Liver (tissue), 3 donors: ENCODE data around the gene MOV10.

Source experiments
- CTCF ChIP-seq: fragments of 150-350 bp; IDR thresholded peaks from 2 replicates; pipeline ENCODE4 v1.5.1; 2017; ENCODE audit warnings: improper control_type of control experiment, low read depth, low read length; ENCODE audit not compliant: missing input control
- GABPA ChIP-seq, 2 donors: IDR thresholded peaks in 1 of 2; conservative IDR thresholded peaks in 1 of 2; 2 replicates each; pipeline ENCODE4 v1.6.1; 2016; ENCODE audit warnings: antibody characterized with exemption in 2 of 2, mild to moderate bottlenecking in 1 of 2, moderate library complexity in 1 of 2
- JUND ChIP-seq, 2 donors: IDR thresholded peaks; 2 replicates each; pipeline ENCODE4 v1.6.1; 2016; ENCODE audit warnings: antibody characterized with exemption in 2 of 2
- REST ChIP-seq: IDR thresholded peaks from 2 replicates; pipeline ENCODE4 v1.6.1; 2016; ENCODE audit warnings: antibody characterized with exemption, mild to moderate bottlenecking
- RXRA ChIP-seq, 2 donors: IDR thresholded peaks; 2 replicates each; pipeline ENCODE4 v1.6.1; 2017 to 2018; ENCODE audit warnings: antibody characterized with exemption in 2 of 2, mild to moderate bottlenecking in 1 of 2
- TAF1 ChIP-seq: conservative IDR thresholded peaks from 2 replicates; pipeline ENCODE4 v1.6.1; 2016; ENCODE audit warnings: antibody characterized with exemption, mild to moderate bottlenecking
- YY1 ChIP-seq: IDR thresholded peaks from 2 replicates; pipeline ENCODE4 v1.6.1; 2016; ENCODE audit warnings: antibody characterized with exemption, mild to moderate bottlenecking
- donor health status: healthy.
- donor health status: healthy.

- TF ChIP-seq REST (no peak), JUND (IDR thresholded peaks at IDR 0.05) (no peak), CTCF (no peak), RXRA (IDR thresholded peaks at IDR 0.05) (no peak), YY1 (no peak), TAF1 (no peak), GABPA (IDR thresholded peaks at IDR 0.05 in 1 of 2, conservative IDR thresholded peaks at IDR 0.05 in 1 of 2) (no peak)
Observed at GRCh38 chr1:112701227-112702066, 27.0 kb downstream of the MOV10 start.
